GM08714 (cell line): ENCODE results near the gene BBLN.
A peak's percentile ranks its signal among the peaks of the same experiment; 100 is the strongest.

ENCODE experiments used
- H3K4me3 ChIP-seq: fragments of 200-500 bp; sonication (Bioruptor generic); 2 replicates; pipeline ENCODE4 v1.5.1; 2014; ENCODE audit warnings: mild to moderate bottlenecking, low read length, inconsistent platforms
- ZNF274 ChIP-seq: IDR thresholded peaks from 2 replicates; pipeline ENCODE4 v1.6.1; 2012; ENCODE audit warnings: mild to moderate bottlenecking, low read depth, low read length

Gene BBLN

GRCh38 chr9:128149951-128150593 lies 10.0 kb upstream of the BBLN start:
- no peak for TF ChIP-seq ZNF274
- no peak overlapping the region for H3K4me3 ChIP-seq

- no peak for TF ChIP-seq ZNF274
Measured at GRCh38 chr9:128150594-128151308, 9.3 kb upstream of the BBLN start.

GRCh38 chr9:128151309-128152132 lies 8.5 kb upstream of the BBLN start:
- no peak for TF ChIP-seq ZNF274
- no peak overlapping the region for H3K4me3 ChIP-seq

More at GRCh38 chr9:128150594-128151308, 9.3 kb upstream of the BBLN start:
- H3K4me3 ChIP-seq, result no peak overlapping the region

GRCh38 chr9:128152133-128153059 lies 7.7 kb upstream of the BBLN start:
- H3K4me3 ChIP-seq, result no peak overlapping the region
- no peak for TF ChIP-seq ZNF274

GRCh38 chr9:128153060-128153946 lies 6.8 kb upstream of the BBLN start:
- H3K4me3 ChIP-seq, result no peak overlapping the region
- TF ChIP-seq ZNF274, result no peak

- no peak for TF ChIP-seq ZNF274
- H3K4me3 ChIP-seq, result no peak overlapping the region
Measured at GRCh38 chr9:128153947-128154695, 5.9 kb upstream of the BBLN start.

- TF ChIP-seq ZNF274, result no peak
- H3K4me3 ChIP-seq, result no peak overlapping the region
Measured at GRCh38 chr9:128155736-128156500, 4.1 kb upstream of the BBLN start.

GRCh38 chr9:128159522-128159783 lies 612 bp upstream of the BBLN start:
- H3K4me3 ChIP-seq, result peak overlapping the region; percentile 57; the same call in 1 of the 2 replicates
- TF ChIP-seq ZNF274, result no peak

GRCh38 chr9:128160603-128160987 lies 530 bp downstream of the BBLN start:
- no peak for TF ChIP-seq ZNF274
- peak overlapping the region; percentile 97 for H3K4me3 ChIP-seq

GRCh38 chr9:128161215-128161902 lies 1.3 kb downstream of the BBLN start:
- TF ChIP-seq ZNF274, result no peak
- no peak overlapping the region for H3K4me3 ChIP-seq
